Mucosa of rectum (tissue), 2 donors: ENCODE measurements around the gene STPG1.

Experiments
- H3K27ac ChIP-seq, 2 donors: one replicate each; pipeline ENCODE4 v1.7.0; 2013; ENCODE audit warnings: inconsistent platforms in 2 of 2, low read depth in 2 of 2, low read length in 2 of 2
- H3K27me3 ChIP-seq, 2 donors: one replicate each; pipeline ENCODE4 v1.7.0; 2013; ENCODE audit warnings: low read length in 2 of 2; ENCODE audit not compliant: control insufficient read depth in 2 of 2, insufficient read depth in 2 of 2
- H3K36me3 ChIP-seq, 2 donors: one replicate each; pipeline ENCODE4 v1.7.0; 2013; ENCODE audit warnings: low read length in 2 of 2; ENCODE audit not compliant: control insufficient read depth in 2 of 2, insufficient read depth in 2 of 2
- H3K4me1 ChIP-seq, 2 donors: one replicate each; pipeline ENCODE4 v1.7.0; 2013; ENCODE audit warnings: low read length in 2 of 2, mild to moderate bottlenecking in 1 of 2; ENCODE audit not compliant: control insufficient read depth in 2 of 2, insufficient read depth in 2 of 2
- H3K4me3 ChIP-seq, 2 donors: one replicate each; pipeline ENCODE4 v1.7.0; 2013; ENCODE audit warnings: low read length in 2 of 2
- H3K9ac ChIP-seq, 2 donors: one replicate each; pipeline ENCODE4 v1.7.0; 2013; ENCODE audit warnings: low read length in 2 of 2, low read depth in 1 of 2, mild to moderate bottlenecking in 1 of 2
- H3K9me3 ChIP-seq, 2 donors: one replicate each; pipeline ENCODE4 v1.7.0; 2013; ENCODE audit warnings: low read length in 2 of 2; ENCODE audit not compliant: control insufficient read depth in 2 of 2
- donor health status: healthy.
- donor health status: Normal muscosa, but diverticular disease.

STPG1 gene

GRCh38 chr1:24336075-24336474, 77.5 kb downstream of the STPG1 start:
- Histone ChIP-seq H3K27ac (no peak overlapping the region), H3K27me3 (no peaks in the 10 kb centered on the region), H3K4me1 (no peaks in the 10 kb centered on the region), H3K9ac (no peak overlapping the region), H3K9me3 (no peaks in the 10 kb centered on the region), H3K4me3 (no peak overlapping the region), H3K36me3 (no peaks in the 10 kb centered on the region)

GRCh38 chr1:24331961-24332673, 81.5 kb downstream of the STPG1 start:
- Histone ChIP-seq H3K9me3 (no peaks in the 10 kb centered on the region), H3K4me3 (no peak overlapping the region), H3K9ac (no peak overlapping the region), H3K27ac (no peak overlapping the region), H3K27me3 (no peaks in the 10 kb centered on the region), H3K36me3 (no peaks in the 10 kb centered on the region), H3K4me1 (no peaks in the 10 kb centered on the region)

- Histone ChIP-seq H3K4me1 (no peaks in the 10 kb centered on the region), H3K27me3 (no peaks in the 10 kb centered on the region), H3K27ac (no peak overlapping the region), H3K9ac (no peak overlapping the region), H3K9me3 (no peaks in the 10 kb centered on the region), H3K36me3 (no peaks in the 10 kb centered on the region), H3K4me3 (no peak overlapping the region)
These were observed 83.6 kb downstream of the STPG1 start for GRCh38 chr1:24329797-24330543.

GRCh38 chr1:24329331-24329730, 84.3 kb downstream of the STPG1 start:
- H3K9ac ChIP-seq = no peak overlapping the region
- no peaks in the 10 kb centered on the region for H3K4me1 ChIP-seq
- no peaks in the 10 kb centered on the region for H3K9me3 ChIP-seq
- H3K27me3 ChIP-seq = no peaks in the 10 kb centered on the region
- no peak overlapping the region for H3K4me3 ChIP-seq
- H3K27ac ChIP-seq = no peak overlapping the region
- no peaks in the 10 kb centered on the region for H3K36me3 ChIP-seq

- Histone ChIP-seq H3K27me3 (no peaks in the 10 kb centered on the region), H3K9me3 (no peaks in the 10 kb centered on the region), H3K27ac (no peak overlapping the region), H3K4me1 (no peaks in the 10 kb centered on the region), H3K9ac (no peak overlapping the region), H3K36me3 (no peaks in the 10 kb centered on the region), H3K4me3 (no peak overlapping the region)
These were observed 85.7 kb downstream of the STPG1 start for GRCh38 chr1:24327891-24328290.

GRCh38 chr1:24327486-24327885, 86.1 kb downstream of the STPG1 start:
- Histone ChIP-seq H3K36me3 (no peaks in the 10 kb centered on the region), H3K9ac (no peak overlapping the region), H3K27ac (no peak overlapping the region), H3K4me3 (no peak overlapping the region), H3K4me1 (peaks cover 0 to 2% of the 10 kb centered on the region in 2 donors), H3K27me3 (no peaks in the 10 kb centered on the region), H3K9me3 (no peaks in the 10 kb centered on the region)

GRCh38 chr1:24325587-24326449, 87.8 kb downstream of the STPG1 start:
- Histone ChIP-seq H3K27me3 (peaks cover 0 to 4% of the 10 kb centered on the region in 2 donors), H3K27ac (no peak overlapping the region), H3K36me3 (no peaks in the 10 kb centered on the region), H3K4me1 (peaks cover 9 to 10% of the 10 kb centered on the region in 2 donors), H3K9me3 (no peaks in the 10 kb centered on the region), H3K4me3 (no peak overlapping the region), H3K9ac (no peak overlapping the region)

GRCh38 chr1:24324903-24325302, 88.7 kb downstream of the STPG1 start:
- Histone ChIP-seq H3K9ac (no peak overlapping the region), H3K27ac (no peak overlapping the region), H3K27me3 (peaks cover 2 to 4% of the 10 kb centered on the region in 2 donors), H3K36me3 (no peaks in the 10 kb centered on the region), H3K4me1 (peaks cover 9 to 10% of the 10 kb centered on the region in 2 donors), H3K9me3 (no peaks in the 10 kb centered on the region), H3K4me3 (no peak overlapping the region)

- Histone ChIP-seq H3K27ac (no peak overlapping the region), H3K27me3 (peaks cover 3 to 4% of the 10 kb centered on the region in 2 donors), H3K4me1 (peaks cover 16 to 21% of the 10 kb centered on the region in 2 donors), H3K9me3 (no peaks in the 10 kb centered on the region), H3K9ac (no peak overlapping the region), H3K4me3 (no peak overlapping the region), H3K36me3 (no peaks in the 10 kb centered on the region)
These were observed 90.3 kb downstream of the STPG1 start for GRCh38 chr1:24323281-24323680.
